HCT116 (cell line): ENCODE measurements around the gene HDAC7. TPM values are rescaled to one million over a fixed set of nuclear protein-coding genes. Genes with fewer than 3 reads are reported as not detected.

Experiments
- ATAC-seq: fragments of 200-7000 bp; cut with Tn5 transposase; 2 replicates; pipeline ENCODE4 v1.9.1; 2020; ENCODE audit warnings: mild to moderate bottlenecking, moderate library complexity
- BruUV-seq: library from RNA; stranded (reverse); fragments of 400-500 nt; replicated peaks from 2 replicates; lab custom pipeline; 2021; lab: Mats Ljungman, UMichigan
- CTCF ChIA-PET: fragments of 300-600 bp; sonication (Branson Sonifier 250); formaldehyde crosslinking; loops from one replicate; lab custom pipeline; 2021; ENCODE audit warnings: antibody characterized with exemption; lab: Charles Lee
- POLR2A ChIA-PET: fragments of 300-600, 350-600 bp; sonication (Branson Sonifier 250); formaldehyde crosslinking; loops from one replicate; lab custom pipeline; 2021; ENCODE audit warnings: antibody characterized with exemption; lab: Charles Lee
- RAD21 ChIA-PET, 2 experiments: fragments of 300-600 bp; sonication (Branson Sonifier 250); formaldehyde crosslinking; loops; one replicate each; lab custom pipeline; 2023; ENCODE audit warnings: low total read pairs in 2 of 2; ENCODE audit not compliant: uncharacterized antibody in 2 of 2, unreplicated experiment in 2 of 2, low non-redundant PET in 1 of 2; lab: Charles Lee
- DNase-seq: peaks from one replicate; pipeline ENCODE4 v3.0.0-alpha.2; 2010; ENCODE audit warnings: low read depth, low spot score
- H2AFZ ChIP-seq: fragments of 200-600 bp; shearing (Covaris generic), sonication (generic); 2 replicates; pipeline ENCODE4 v1.6.1; 2017; ENCODE audit warnings: low read depth, mixed run types, mixed read lengths, antibody characterized with exemption, low read length; ENCODE audit not compliant: poor library complexity, severe bottlenecking
- H3K27ac ChIP-seq: 2 replicates; pipeline ENCODE4 v1.5.1; 2012; ENCODE audit warnings: low read depth, low read length
- H3K27me3 ChIP-seq: fragments of 200-600 bp; sonication (generic); 2 replicates; pipeline ENCODE4 v1.6.1; 2016; ENCODE audit warnings: mixed run types, low read length, mixed read lengths; ENCODE audit not compliant: insufficient read depth
- H3K36me3 ChIP-seq, 2 experiments: fragments of 200-500 bp in 1 of 2; fragments of 200-600 bp in 1 of 2; sonication (Bioruptor generic) in 1 of 2; sonication (generic) in 1 of 2; 2 replicates each; pipeline versions ENCODE4 v1.5.1 to v1.6.1; 2014 to 2016; ENCODE audit warnings: low read length in 2 of 2, inconsistent platforms in 1 of 2, mixed read lengths in 1 of 2, mixed run types in 1 of 2; ENCODE audit not compliant: insufficient read depth in 2 of 2, control insufficient read depth in 1 of 2
- H3K4me1 ChIP-seq, 2 experiments: fragments of 200-600 bp in 1 of 2; sonication (generic) in 1 of 2; 2 replicates each; pipeline versions ENCODE4 v1.5.1 to v1.6.1; 2012 to 2017; ENCODE audit warnings: low read length in 2 of 2, inconsistent platforms in 1 of 2, mild to moderate bottlenecking in 1 of 2, mixed read lengths in 1 of 2, mixed run types in 1 of 2, moderate library complexity in 1 of 2; ENCODE audit not compliant: insufficient read depth in 2 of 2, control insufficient read depth in 1 of 2
- H3K4me2 ChIP-seq: fragments of 200-600 bp; sonication (generic); 2 replicates; pipeline ENCODE4 v1.6.1; 2017; ENCODE audit warnings: mixed run types, low read length, mixed read lengths
- H3K4me3 ChIP-seq, 2 experiments: fragments of 200-600 bp in 1 of 2; sonication (generic) in 1 of 2; replicated peaks in 1 of 2; 2 replicates each; pipeline ENCODE4 v1.5.1; 2011 to 2016; ENCODE audit warnings: low read length in 2 of 2, control low read depth in 1 of 2, low read depth in 1 of 2, mild to moderate bottlenecking in 1 of 2, mixed read lengths in 1 of 2, mixed run types in 1 of 2
- H3K79me2 ChIP-seq: fragments of 200-600 bp; sonication (generic); 2 replicates; pipeline ENCODE4 v1.6.1; 2017; ENCODE audit warnings: mild to moderate bottlenecking, mixed run types, low read length, moderate library complexity, mixed read lengths; ENCODE audit not compliant: insufficient read depth
- H3K9ac ChIP-seq: fragments of 200-600 bp; sonication (generic); 2 replicates; pipeline ENCODE4 v1.6.1; 2016; ENCODE audit warnings: low read length, mixed read lengths
- H3K9me2 ChIP-seq: fragments of 200-600 bp; sonication (generic), shearing (Covaris generic); 2 replicates; pipeline ENCODE4 v1.6.1; 2017; ENCODE audit warnings: mixed run types, mild to moderate bottlenecking, moderate library complexity; ENCODE audit not compliant: insufficient read depth
- H3K9me3 ChIP-seq, 2 experiments: fragments of 200-500 bp in 1 of 2; fragments of 200-600 bp in 1 of 2; sonication (Bioruptor generic) in 1 of 2; sonication (generic) in 1 of 2; 2 replicates each; pipeline ENCODE4 v1.6.1; 2014 to 2017; ENCODE audit warnings: low read length in 2 of 2, mixed read lengths in 2 of 2, inconsistent platforms in 1 of 2, low read depth in 1 of 2, mild to moderate bottlenecking in 1 of 2, mixed run types in 1 of 2, moderate library complexity in 1 of 2; ENCODE audit not compliant: control insufficient read depth in 1 of 2, insufficient read depth in 1 of 2
- H4K20me1 ChIP-seq: fragments of 200-600 bp; sonication (generic), shearing (Covaris generic); 2 replicates; pipeline ENCODE4 v1.6.1; 2017; ENCODE audit warnings: mixed run types, mild to moderate bottlenecking, moderate library complexity; ENCODE audit not compliant: insufficient read depth
- CEBPB ChIP-seq: IDR thresholded peaks from 2 replicates; pipeline ENCODE4 v1.6.1; 2012; ENCODE audit warnings: low read depth
- POLR2AphosphoS5 ChIP-seq: IDR thresholded peaks from 2 replicates; pipeline ENCODE4 v1.6.1; 2011; ENCODE audit warnings: mild to moderate bottlenecking, low read depth, low read length, moderate library complexity
- TCF7L2 ChIP-seq: IDR thresholded peaks from 2 replicates; pipeline ENCODE4 v1.7.0; 2011; ENCODE audit warnings: borderline replicate concordance, inconsistent platforms; ENCODE audit not compliant: insufficient read depth, insufficient read length; ENCODE audit errors: extremely low read depth
- ZNF274 ChIP-seq: fragments of 200-500 bp; sonication (Bioruptor generic); IDR thresholded peaks from 2 replicates; pipeline ENCODE4 v1.6.1; 2014; ENCODE audit warnings: mild to moderate bottlenecking, low read depth, low read length, inconsistent platforms
- intact Hi-C: fragments of 100-400 bp; cut with micrococcal nuclease; formaldehyde crosslinking; loops from 2 replicates; pipeline ENCODE4 v1.10.0; 2022
- total RNA-seq: library from RNA; stranded (reverse); gene quantifications from one replicate; pipeline ENCODE4 v1.2.1, GENCODE V29; 2021; ENCODE audit not compliant: unreplicated experiment

Gene HDAC7
- total RNA-seq, 1 experiment from 2014 or later, result 38.1 TPM

- H3K4me2 ChIP-seq, result peak overlapping the region; percentile 47
- H2AFZ ChIP-seq, result no peak overlapping the region
- intact Hi-C loops, result no loop called here
- ChIA-PET POLR2A (interaction anchor here (1.2 to 1.6 kb wide), 2 partner anchors 26 to 99 kb away, joined by 3 to 4 read pairs; no protein-coding TSS in a partner anchor), RAD21 (interaction anchor here (0.6 to 5.5 kb wide), 11 partner anchors 26 to 455 kb away, joined by 3 to 61 read pairs (median 4); no protein-coding TSS in a partner anchor), CTCF (interaction anchor here (0.7 to 6.2 kb wide), 13 partner anchors 9 to 465 kb away, joined by 3 to 197 read pairs (median 5); partner anchors contain the start of genes HDAC7, RAPGEF3 and SLC48A1)
- H3K9me2 ChIP-seq, result no peaks in the 10 kb centered on the region
- no peaks in the 10 kb centered on the region for H3K79me2 ChIP-seq
- peak; percentile 27 for DNase-seq
- TF ChIP-seq POLR2AphosphoS5 (0 out of 2 replicates have a peak, but pooled peaks have one; percentile 28), TCF7L2 (peak; percentile 77), CEBPB (no peak)
- H3K27ac ChIP-seq, result no peak overlapping the region
- no peak overlapping the region for H3K9ac ChIP-seq
- peaks cover 29 to 44% of the 10 kb centered on the region in 2 experiments for H3K4me1 ChIP-seq
- no peaks in the 10 kb centered on the region for H4K20me1 ChIP-seq
- H3K4me3 ChIP-seq, result no peak overlapping the region
- BruUV-seq, result no TSS peak
- peak; percentile 39 for ATAC-seq
- H3K9me3 ChIP-seq, result no peaks in the 10 kb centered on the region
- H3K27me3 ChIP-seq, result no peaks in the 10 kb centered on the region
- no peaks in the 10 kb centered on the region for H3K36me3 ChIP-seq
Observed at GRCh38 chr12:47741340-47741703, 78.4 kb downstream of the HDAC7 start.

- no peaks in the 10 kb centered on the region for H3K79me2 ChIP-seq
- H3K27me3 ChIP-seq, result no peaks in the 10 kb centered on the region
- ChIA-PET POLR2A (interaction anchor here (1.2 to 1.6 kb wide), 2 partner anchors 26 to 100 kb away, joined by 3 to 4 read pairs; no protein-coding TSS in a partner anchor), CTCF (interaction anchor here (0.7 to 6.2 kb wide), 9 partner anchors 8 to 464 kb away, joined by 3 to 197 read pairs (median 15); partner anchors contain the start of genes RAPGEF3 and SLC48A1), RAD21 (interaction anchor here (0.6 to 5.5 kb wide), 11 partner anchors 25 to 455 kb away, joined by 3 to 61 read pairs (median 4); no protein-coding TSS in a partner anchor)
- no peak for TF ChIP-seq ZNF274
- BruUV-seq, result no TSS peak
- intact Hi-C loops, result no loop called here
- H3K9me3 ChIP-seq, result no peaks in the 10 kb centered on the region
- no peaks in the 10 kb centered on the region for H4K20me1 ChIP-seq
- no peak overlapping the region for H2AFZ ChIP-seq
- H3K4me1 ChIP-seq, result peaks cover 29 to 48% of the 10 kb centered on the region in 2 experiments
- no peak overlapping the region for H3K27ac ChIP-seq
- no peak overlapping the region for H3K4me3 ChIP-seq
- no peaks in the 10 kb centered on the region for H3K9me2 ChIP-seq
- no peaks in the 10 kb centered on the region for H3K36me3 ChIP-seq
- no peak for DNase-seq
- H3K9ac ChIP-seq, result no peak overlapping the region
- ATAC-seq, result no peak; the same call in 1 of the 2 replicates
- H3K4me2 ChIP-seq, result peak overlapping the region; percentile 47
Observed at GRCh38 chr12:47740606-47741339, 78.9 kb downstream of the HDAC7 start.
